Adrenal gland (tissue), 5 donors: ENCODE results near the gene RNF187.

ENCODE experiments used
- POLR2A ChIP-seq, 2 donors: fragments of 450-650 bp; IDR thresholded peaks; one replicate each; pipeline ENCODE4 v1.6.1; 2017; ENCODE audit warnings: antibody characterized with exemption in 2 of 2, mild to moderate bottlenecking in 2 of 2, moderate library complexity in 1 of 2
- TF ChIP-seq, protein P1 (sequence below), 6 experiments: fragments of 450-650 bp in 4 of 6; fragments of 200-600 bp in 2 of 6; sonication (generic) in 1 of 6; IDR thresholded peaks; 1 replicate in 5 of 6; 2 replicates in 1 of 6; pipeline versions ENCODE4 v1.5.1 to v1.8.0; 2016 to 2021; ENCODE audit warnings: antibody characterized with exemption in 6 of 6, mild to moderate bottlenecking in 2 of 6, moderate library complexity in 1 of 6
- donor health status: DM: no; HTN: no; CAD: no.

GRCh38 chr1:228471762-228472398 lies 15.3 kb upstream of the RNF187 start:
- TF ChIP-seq, protein P1, sequence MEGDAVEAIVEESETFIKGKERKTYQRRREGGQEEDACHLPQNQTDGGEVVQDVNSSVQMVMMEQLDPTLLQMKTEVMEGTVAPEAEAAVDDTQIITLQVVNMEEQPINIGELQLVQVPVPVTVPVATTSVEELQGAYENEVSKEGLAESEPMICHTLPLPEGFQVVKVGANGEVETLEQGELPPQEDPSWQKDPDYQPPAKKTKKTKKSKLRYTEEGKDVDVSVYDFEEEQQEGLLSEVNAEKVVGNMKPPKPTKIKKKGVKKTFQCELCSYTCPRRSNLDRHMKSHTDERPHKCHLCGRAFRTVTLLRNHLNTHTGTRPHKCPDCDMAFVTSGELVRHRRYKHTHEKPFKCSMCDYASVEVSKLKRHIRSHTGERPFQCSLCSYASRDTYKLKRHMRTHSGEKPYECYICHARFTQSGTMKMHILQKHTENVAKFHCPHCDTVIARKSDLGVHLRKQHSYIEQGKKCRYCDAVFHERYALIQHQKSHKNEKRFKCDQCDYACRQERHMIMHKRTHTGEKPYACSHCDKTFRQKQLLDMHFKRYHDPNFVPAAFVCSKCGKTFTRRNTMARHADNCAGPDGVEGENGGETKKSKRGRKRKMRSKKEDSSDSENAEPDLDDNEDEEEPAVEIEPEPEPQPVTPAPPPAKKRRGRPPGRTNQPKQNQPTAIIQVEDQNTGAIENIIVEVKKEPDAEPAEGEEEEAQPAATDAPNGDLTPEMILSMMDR (IDR thresholded peaks at IDR 0.05): peak; percentile 32 to 59 (median 50)
- TF ChIP-seq POLR2A (IDR thresholded peaks at IDR 0.05): no peak
